SK-N-MC (cell line): ENCODE data around the gene HS1BP3.

Source experiments
- DNase-seq: peaks from one replicate; pipeline ENCODE4 v3.0.0-alpha.2; 2011; ENCODE audit warnings: low read depth, low spot score
- H3K27ac ChIP-seq: fragments of 200-600 bp; sonication (generic); 2 replicates; pipeline ENCODE4 v1.5.1; 2016; ENCODE audit warnings: mixed run types
- H3K36me3 ChIP-seq: fragments of 200-600 bp; sonication (generic); 2 replicates; pipeline ENCODE4 v1.6.1; 2017; ENCODE audit warnings: antibody characterized with exemption, low read length, mixed read lengths; ENCODE audit not compliant: insufficient read depth
- H3K4me3 ChIP-seq: fragments of 200-600 bp; sonication (generic); 2 replicates; pipeline ENCODE4 v1.5.1; 2016
- H3K9ac ChIP-seq: fragments of 200-600 bp; sonication (generic); 2 replicates; pipeline ENCODE4 v1.8.0; 2017; ENCODE audit warnings: mixed run types, mixed read lengths; ENCODE audit not compliant: insufficient read length
- H3K9me3 ChIP-seq: fragments of 200-600 bp; sonication (generic); 2 replicates; pipeline ENCODE4 v1.6.1; 2017; ENCODE audit warnings: low read depth, mild to moderate bottlenecking, antibody characterized with exemption, low read length, moderate library complexity, mixed read lengths
- EZH2 ChIP-seq: fragments of 200-600 bp; sonication (generic); IDR thresholded peaks from one replicate; pipeline ENCODE4 v1.6.1; 2017; ENCODE audit warnings: antibody characterized with exemption
- FOXP2 ChIP-seq: optimal IDR thresholded peaks from 2 replicates; pipeline ENCODE3; 2011; ENCODE audit warnings: mild to moderate bottlenecking, moderate library complexity; ENCODE audit not compliant: insufficient read depth; ENCODE audit errors: extremely low read length, control extremely low read depth
- POLR2AphosphoS5 ChIP-seq: IDR thresholded peaks from 2 replicates; pipeline ENCODE4 v1.6.1; 2012; ENCODE audit warnings: mild to moderate bottlenecking, low read depth, low read length, borderline replicate concordance

HS1BP3 gene

GRCh38 chr2:20609995-20610357 is 40.9 kb downstream of the HS1BP3 start:
- Histone ChIP-seq H3K36me3 (no peaks in the 10 kb centered on the region), H3K9ac (no peak overlapping the region), H3K27ac (no peak overlapping the region), H3K4me3 (no peak overlapping the region), H3K9me3 (0 out of 2 replicates have a peak, but pooled peaks cover 3% of the 10 kb centered on the region)
- no peak for DNase-seq
- TF ChIP-seq FOXP2 (no peak), EZH2 (no peak), POLR2AphosphoS5 (no peak)

DNA sequence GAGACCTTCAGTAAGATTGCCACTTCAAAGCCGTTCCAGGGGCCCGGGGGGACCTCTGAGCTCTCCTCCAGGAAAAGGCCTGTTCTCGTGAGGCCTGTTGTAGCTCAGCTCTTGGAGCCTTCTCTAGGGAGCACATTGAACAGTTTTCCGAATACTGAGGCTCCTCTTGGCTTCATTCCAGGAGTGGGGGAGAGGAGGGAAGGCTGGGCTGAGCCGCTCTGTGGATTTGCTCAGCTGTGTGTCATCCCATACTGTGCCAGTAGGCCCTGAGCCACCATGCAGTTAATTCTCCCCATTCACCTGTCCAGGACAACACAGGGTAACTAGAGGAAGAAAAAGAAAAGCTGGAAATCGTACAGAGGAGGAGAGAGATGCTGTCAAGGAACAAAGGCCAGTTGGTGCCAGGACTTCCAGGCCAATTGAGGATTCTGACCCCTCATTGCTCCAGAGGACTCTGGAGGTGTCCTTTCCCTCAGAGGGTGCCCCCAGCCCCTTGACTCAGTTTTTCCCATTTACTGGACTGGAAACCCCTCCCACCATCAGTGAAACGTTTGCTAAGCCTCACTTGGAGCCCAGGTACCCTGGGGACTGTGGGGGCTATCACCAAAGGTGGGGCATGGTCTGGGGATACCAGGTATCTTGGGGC is 41.4 kb downstream of the HS1BP3 start:
- Histone ChIP-seq H3K36me3 (no peaks in the 10 kb centered on the region), H3K27ac (no peak overlapping the region), H3K4me3 (no peak overlapping the region), H3K9ac (peak overlapping the region; percentile 60), H3K9me3 (0 out of 2 replicates have a peak, but pooled peaks cover 3% of the 10 kb centered on the region)
- no peak for DNase-seq
- TF ChIP-seq EZH2 (no peak), FOXP2 (no peak)

GRCh38 chr2:20608666-20609348 is 42.1 kb downstream of the HS1BP3 start:
- H3K9ac ChIP-seq: peak overlapping the region; percentile 60
- 0 out of 2 replicates have a peak, but pooled peaks cover 3% of the 10 kb centered on the region for H3K9me3 ChIP-seq
- DNase-seq: no peak
- no peak overlapping the region for H3K4me3 ChIP-seq
- TF ChIP-seq EZH2 (no peak), POLR2AphosphoS5 (no peak), FOXP2 (no peak)
- no peaks in the 10 kb centered on the region for H3K36me3 ChIP-seq
- H3K27ac ChIP-seq: no peak overlapping the region

DNA sequence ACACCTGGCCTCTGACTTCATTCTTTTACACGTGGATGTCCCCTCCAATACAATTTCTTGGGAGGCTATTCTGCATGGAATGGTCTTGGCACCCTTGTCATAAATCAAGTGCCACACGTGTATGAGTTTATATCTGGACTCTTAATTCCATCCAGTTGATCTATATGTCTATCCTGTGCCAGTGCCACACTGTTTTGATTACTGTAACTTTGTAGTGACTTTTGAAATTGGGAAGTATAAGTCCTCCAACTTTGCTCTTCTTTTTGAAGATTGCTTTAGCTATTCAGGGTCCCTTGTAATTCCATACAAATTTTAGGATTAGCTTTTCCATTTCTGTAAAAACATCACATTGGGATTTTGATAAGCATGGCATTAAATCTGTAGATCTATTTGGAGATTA is 43.5 kb downstream of the HS1BP3 start:
- no peak for DNase-seq
- H3K4me3 ChIP-seq: no peak overlapping the region
- H3K9ac ChIP-seq: no peak overlapping the region
- no peak overlapping the region for H3K27ac ChIP-seq
- TF ChIP-seq EZH2 (no peak), FOXP2 (no peak), POLR2AphosphoS5 (no peak)
- 0 out of 2 replicates have a peak, but pooled peaks cover 3% of the 10 kb centered on the region for H3K9me3 ChIP-seq
- H3K36me3 ChIP-seq: no peaks in the 10 kb centered on the region

DNA sequence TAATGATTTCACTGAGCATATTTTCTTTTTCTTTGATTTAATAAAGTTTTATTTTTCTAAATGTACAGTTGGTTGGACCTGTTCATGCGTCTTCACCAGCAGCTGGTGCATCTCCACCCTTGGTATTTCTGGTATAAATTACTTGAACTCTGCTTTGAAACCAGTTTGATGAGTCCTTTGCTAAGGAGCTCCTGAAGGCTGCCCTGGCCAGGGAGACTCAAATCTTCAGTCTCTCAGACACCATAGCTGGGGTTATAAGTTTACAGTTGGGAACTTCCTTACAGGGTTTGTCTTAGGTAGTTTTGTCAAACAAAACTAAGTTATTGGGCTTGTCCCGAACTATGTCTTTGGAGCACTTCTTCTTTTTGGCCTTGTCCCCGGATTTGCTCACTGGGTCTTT is 44.7 kb downstream of the HS1BP3 start:
- no peak for TF ChIP-seq POLR2AphosphoS5
- TF ChIP-seq EZH2: no peak
- TF ChIP-seq FOXP2: no peak
- H3K9me3 ChIP-seq: 0 out of 2 replicates have a peak, but pooled peaks cover 3% of the 10 kb centered on the region
- DNase-seq: no peak

DNA sequence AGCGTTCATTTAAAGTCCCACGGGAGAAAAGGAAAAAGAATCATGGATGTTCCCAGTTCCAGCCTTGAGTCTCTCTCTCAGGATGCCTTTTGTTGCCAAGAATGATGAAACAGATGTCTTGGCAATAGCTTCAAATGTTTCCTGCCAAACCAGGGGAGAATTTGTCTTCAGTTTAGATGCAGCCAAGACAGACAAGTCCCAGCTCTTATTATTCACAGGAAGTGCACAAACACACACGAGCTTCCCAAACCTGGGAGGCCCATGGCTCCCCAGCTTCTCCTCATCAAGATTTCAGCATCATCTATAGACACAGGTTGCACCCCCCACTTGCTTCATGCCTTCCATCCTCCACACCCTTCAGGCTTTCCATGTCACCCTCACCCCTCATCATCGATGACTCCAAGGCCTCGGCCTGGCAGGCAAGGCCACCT is 45.9 kb downstream of the HS1BP3 start:
- no peak for TF ChIP-seq POLR2AphosphoS5
- no peak for DNase-seq
- H3K4me3 ChIP-seq: no peak overlapping the region
- 0 out of 2 replicates have a peak, but pooled peaks cover 3% of the 10 kb centered on the region for H3K9me3 ChIP-seq
- no peak overlapping the region for H3K27ac ChIP-seq
- no peak overlapping the region for H3K9ac ChIP-seq
- no peaks in the 10 kb centered on the region for H3K36me3 ChIP-seq

More for the DNA sequence above, 44.7 kb downstream of the HS1BP3 start:
- Histone ChIP-seq H3K27ac (no peak overlapping the region), H3K4me3 (no peak overlapping the region), H3K9ac (no peak overlapping the region), H3K36me3 (no peaks in the 10 kb centered on the region)

DNA sequence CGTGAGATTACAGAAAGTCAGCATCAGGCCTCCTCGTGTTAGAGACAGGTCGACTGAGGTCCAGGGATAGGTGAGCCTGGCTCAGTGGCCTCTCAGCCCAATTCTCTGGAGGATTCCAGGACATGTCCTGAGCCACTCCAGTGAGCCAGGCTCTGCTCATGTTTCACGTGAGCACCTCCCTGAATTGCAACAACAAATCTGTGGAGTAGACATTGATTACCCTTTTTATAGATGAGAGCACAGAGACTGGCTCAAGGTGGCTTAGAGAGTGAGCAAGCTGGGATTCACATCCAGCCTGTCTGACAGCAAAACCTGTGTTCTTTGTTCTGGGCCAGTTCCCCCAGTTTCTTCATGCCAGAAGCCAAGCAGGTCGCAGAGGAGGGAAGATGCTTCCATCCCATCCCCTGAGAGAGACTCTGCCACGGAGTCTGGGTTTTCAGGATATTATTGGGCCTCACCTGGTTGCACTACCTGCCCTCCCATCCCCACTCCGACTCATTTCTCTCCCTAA is 46.4 kb downstream of the HS1BP3 start:
- no peaks in the 10 kb centered on the region for H3K36me3 ChIP-seq
- no peak overlapping the region for H3K9ac ChIP-seq
- no peak overlapping the region for H3K4me3 ChIP-seq
- no peak overlapping the region for H3K27ac ChIP-seq
- TF ChIP-seq FOXP2 (no peak), POLR2AphosphoS5 (no peak), EZH2 (no peak)
- no peak for DNase-seq
- 0 out of 2 replicates have a peak, but pooled peaks cover 3% of the 10 kb centered on the region for H3K9me3 ChIP-seq

DNA sequence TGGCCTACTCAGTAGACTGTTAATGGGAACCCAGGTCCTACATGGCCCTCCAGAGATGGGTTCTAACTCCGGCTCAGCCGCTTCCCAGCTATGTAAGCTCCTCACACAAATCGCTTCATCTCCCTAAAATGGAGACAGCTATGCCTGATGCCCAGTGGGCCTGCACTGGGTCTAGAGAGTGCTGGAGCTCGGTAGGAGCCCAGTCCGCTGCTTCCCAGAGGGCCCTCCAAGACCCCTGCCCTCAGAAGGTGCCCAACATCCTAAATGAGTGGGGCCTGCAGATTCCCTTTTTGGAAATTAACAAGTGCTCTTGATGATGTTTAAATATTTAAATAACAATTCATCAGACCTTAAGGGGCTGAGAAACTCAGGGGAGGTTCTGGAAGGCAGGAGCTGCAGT is 47.1 kb downstream of the HS1BP3 start:
- Histone ChIP-seq H3K27ac (no peak overlapping the region), H3K9ac (no peak overlapping the region), H3K4me3 (no peak overlapping the region), H3K9me3 (0 out of 2 replicates have a peak, but pooled peaks cover 3% of the 10 kb centered on the region), H3K36me3 (no peaks in the 10 kb centered on the region)
- DNase-seq: no peak
- no peak for TF ChIP-seq EZH2
- no peak for TF ChIP-seq POLR2AphosphoS5
- TF ChIP-seq FOXP2: no peak
